ENCODE results near the gene LHFPL6. TPM values are rescaled to one million over a fixed set of nuclear protein-coding genes. Genes with fewer than 3 reads are reported as not detected.

Gene LHFPL6
- total and polyA plus RNA-seq, 7 experiments from 2014 or later, result 0.92 TPM; not detected in 6

GRCh38 chr13:39410096-39410901 is 192.7 kb downstream of the LHFPL6 start:
- no peaks in the 10 kb centered on the region for H3K4me1 Mint-ChIP-seq
- no peak for ATAC-seq
- POLR2A ChIA-PET, result no interaction called here

GRCh38 chr13:39408512-39408911 is 194.5 kb downstream of the LHFPL6 start:
- H3K4me3 ChIP-seq (ENCODE audit: low read length), result no peak overlapping the region
- POLR2A ChIA-PET, result no interaction called here
- H3K27ac ChIP-seq (ENCODE audit: low read depth, low read length), result no peak overlapping the region
- Mint-ChIP-seq H3K36me3 (no peaks in the 10 kb centered on the region), H3K4me1 (peaks cover 0 to 1% (median 0%) of the 10 kb centered on the region in 7 donors), H3K4me3 (no peak overlapping the region), H3K9me3 (peaks cover 0 to 1% (median 0%) of the 10 kb centered on the region in 11 donors), H3K27ac (no peak overlapping the region), H3K27me3 (peaks cover 5 to 32% (median 18%) of the 10 kb centered on the region in 5 donors)
- DNase-seq (no peak), ATAC-seq (no peak)
- no peaks in the 10 kb centered on the region for H3K9me3 ChIP-seq (ENCODE audit: control insufficient read depth in 2 of 3, low read length in 3 of 3)
- intact Hi-C loops (cut with micrococcal nuclease), result no loop called here
- H3K27me3 ChIP-seq (ENCODE audit: control insufficient read depth in 2 of 2, insufficient read depth in 2 of 2, low read length in 2 of 2), result no peaks in the 10 kb centered on the region
- no peaks in the 10 kb centered on the region for H3K36me3 ChIP-seq (ENCODE audit: control insufficient read depth in 2 of 3, insufficient read depth in 3 of 3, low read length in 3 of 3)
- no peaks in the 10 kb centered on the region for H3K4me1 ChIP-seq (ENCODE audit: control insufficient read depth in 2 of 2, insufficient read depth in 2 of 2, low read length in 2 of 2)
- CTCF ChIA-PET, result interaction anchor here (0.5 kb wide), 1 partner anchor 228 kb away, joined by 3 read pairs; no protein-coding TSS in a partner anchor

More at GRCh38 chr13:39410096-39410901, 192.7 kb downstream of the LHFPL6 start:
- intact Hi-C loops (cut with micrococcal nuclease), result no loop called here
- CTCF ChIA-PET, result no interaction called here
- H3K4me3 Mint-ChIP-seq, result no peak overlapping the region
- no peaks in the 10 kb centered on the region for H3K9me3 ChIP-seq (ENCODE audit: control insufficient read depth in 2 of 3, low read length in 3 of 3)
- no peaks in the 10 kb centered on the region for H3K27me3 ChIP-seq (ENCODE audit: control insufficient read depth in 2 of 2, insufficient read depth in 2 of 2, low read length in 2 of 2)
- H3K27ac Mint-ChIP-seq, result no peak overlapping the region
- no peaks in the 10 kb centered on the region for H3K4me1 ChIP-seq (ENCODE audit: control insufficient read depth in 2 of 2, insufficient read depth in 2 of 2, low read length in 2 of 2)
- peaks cover 9 to 37% (median 21%) of the 10 kb centered on the region in 5 donors for H3K27me3 Mint-ChIP-seq
- no peak overlapping the region for H3K27ac ChIP-seq (ENCODE audit: low read depth, low read length)
- H3K9me3 Mint-ChIP-seq, result peaks cover 0 to 1% (median 0%) of the 10 kb centered on the region in 11 donors
- no peak for DNase-seq
- no peak overlapping the region for H3K4me3 ChIP-seq (ENCODE audit: low read length)
- no peaks in the 10 kb centered on the region for H3K36me3 ChIP-seq (ENCODE audit: control insufficient read depth in 2 of 3, insufficient read depth in 3 of 3, low read length in 3 of 3)
- H3K36me3 Mint-ChIP-seq, result no peaks in the 10 kb centered on the region

- H3K4me3 Mint-ChIP-seq, result no peak overlapping the region
- H3K4me1 Mint-ChIP-seq, result peaks cover 0 to 1% (median 0%) of the 10 kb centered on the region in 7 donors
- Histone ChIP-seq H3K4me3 (ENCODE audit: low read length) (no peak overlapping the region), H3K9me3 (ENCODE audit: control insufficient read depth in 2 of 3, low read length in 3 of 3) (no peaks in the 10 kb centered on the region), H3K27ac (ENCODE audit: low read depth, low read length) (no peak overlapping the region), H3K4me1 (ENCODE audit: control insufficient read depth in 2 of 2, insufficient read depth in 2 of 2, low read length in 2 of 2) (no peaks in the 10 kb centered on the region), H3K27me3 (ENCODE audit: control insufficient read depth in 2 of 2, insufficient read depth in 2 of 2, low read length in 2 of 2) (no peaks in the 10 kb centered on the region), H3K36me3 (ENCODE audit: control insufficient read depth in 2 of 3, insufficient read depth in 3 of 3, low read length in 3 of 3) (no peaks in the 10 kb centered on the region)
- POLR2A ChIA-PET, result no interaction called here
- ATAC-seq, result no peak
- no peak for DNase-seq
- peaks cover 0 to 1% (median 0%) of the 10 kb centered on the region in 11 donors for H3K9me3 Mint-ChIP-seq
- H3K27me3 Mint-ChIP-seq, result peaks cover 5 to 32% (median 18%) of the 10 kb centered on the region in 5 donors
- intact Hi-C loops (cut with micrococcal nuclease), result no loop called here
- no peaks in the 10 kb centered on the region for H3K36me3 Mint-ChIP-seq
- no peak overlapping the region for H3K27ac Mint-ChIP-seq
- CTCF ChIA-PET, result interaction anchor here (0.5 kb wide), 1 partner anchor 229 kb away, joined by 3 read pairs; no protein-coding TSS in a partner anchor
These were observed 195.2 kb downstream of the LHFPL6 start for GRCh38 chr13:39407786-39408185.

- intact Hi-C loops (cut with micrococcal nuclease), result no loop called here
- Histone ChIP-seq H3K27me3 (ENCODE audit: control insufficient read depth in 2 of 2, insufficient read depth in 2 of 2, low read length in 2 of 2) (no peaks in the 10 kb centered on the region), H3K36me3 (ENCODE audit: control insufficient read depth in 2 of 3, insufficient read depth in 3 of 3, low read length in 3 of 3) (no peaks in the 10 kb centered on the region), H3K27ac (ENCODE audit: low read depth, low read length) (no peak overlapping the region), H3K4me3 (ENCODE audit: low read length) (no peak overlapping the region), H3K4me1 (ENCODE audit: control insufficient read depth in 2 of 2, insufficient read depth in 2 of 2, low read length in 2 of 2) (no peaks in the 10 kb centered on the region), H3K9me3 (ENCODE audit: control insufficient read depth in 2 of 3, low read length in 3 of 3) (no peaks in the 10 kb centered on the region)
- Mint-ChIP-seq H3K4me1 (peaks cover 0 to 1% (median 0%) of the 10 kb centered on the region in 7 donors), H3K9me3 (peaks cover 0 to 1% (median 0%) of the 10 kb centered on the region in 11 donors), H3K27me3 (peaks cover 5 to 32% (median 18%) of the 10 kb centered on the region in 5 donors), H3K4me3 (no peak overlapping the region), H3K36me3 (no peaks in the 10 kb centered on the region), H3K27ac (no peak overlapping the region)
- ChIA-PET CTCF (no interaction called here), POLR2A (no interaction called here)
- DNase-seq (no peak), ATAC-seq (no peak)
These were observed 195.9 kb downstream of the LHFPL6 start for GRCh38 chr13:39407138-39407537.

- peaks cover 5 to 32% (median 18%) of the 10 kb centered on the region in 5 donors for H3K27me3 Mint-ChIP-seq
- no peaks in the 10 kb centered on the region for H3K36me3 Mint-ChIP-seq
- H3K27me3 ChIP-seq (ENCODE audit: control insufficient read depth in 2 of 2, insufficient read depth in 2 of 2, low read length in 2 of 2), result no peaks in the 10 kb centered on the region
- H3K4me3 Mint-ChIP-seq, result no peak overlapping the region
- H3K4me3 ChIP-seq (ENCODE audit: low read length), result no peak overlapping the region
- no peaks in the 10 kb centered on the region for H3K9me3 ChIP-seq (ENCODE audit: control insufficient read depth in 2 of 3, low read length in 3 of 3)
- no peak overlapping the region for H3K27ac ChIP-seq (ENCODE audit: low read depth, low read length)
- DNase-seq, result no peak
- H3K4me1 Mint-ChIP-seq, result peaks cover 0 to 1% (median 0%) of the 10 kb centered on the region in 7 donors
- intact Hi-C loops (cut with micrococcal nuclease), result no loop called here
- ATAC-seq, result no peak
- no peaks in the 10 kb centered on the region for H3K36me3 ChIP-seq (ENCODE audit: control insufficient read depth in 2 of 3, insufficient read depth in 3 of 3, low read length in 3 of 3)
- H3K27ac Mint-ChIP-seq, result no peak overlapping the region
- H3K4me1 ChIP-seq (ENCODE audit: control insufficient read depth in 2 of 2, insufficient read depth in 2 of 2, low read length in 2 of 2), result no peaks in the 10 kb centered on the region
- ChIA-PET POLR2A (no interaction called here), CTCF (no interaction called here)
- H3K9me3 Mint-ChIP-seq, result peaks cover 0 to 1% (median 0%) of the 10 kb centered on the region in 11 donors
These were observed 196.3 kb downstream of the LHFPL6 start for GRCh38 chr13:39406688-39407087.

- Mint-ChIP-seq H3K4me1 (peaks cover 0 to 1% (median 0%) of the 10 kb centered on the region in 7 donors), H3K36me3 (no peaks in the 10 kb centered on the region), H3K9me3 (peaks cover 0 to 3% (median 0%) of the 10 kb centered on the region in 11 donors), H3K4me3 (no peak overlapping the region), H3K27ac (no peak overlapping the region), H3K27me3 (peaks cover 5 to 32% (median 18%) of the 10 kb centered on the region in 5 donors)
- Histone ChIP-seq H3K27ac (ENCODE audit: low read depth, low read length) (no peak overlapping the region), H3K4me3 (ENCODE audit: low read length) (no peak overlapping the region), H3K4me1 (ENCODE audit: control insufficient read depth in 2 of 2, insufficient read depth in 2 of 2, low read length in 2 of 2) (no peaks in the 10 kb centered on the region), H3K36me3 (ENCODE audit: control insufficient read depth in 2 of 3, insufficient read depth in 3 of 3, low read length in 3 of 3) (no peaks in the 10 kb centered on the region), H3K9me3 (ENCODE audit: control insufficient read depth in 2 of 3, low read length in 3 of 3) (no peaks in the 10 kb centered on the region), H3K27me3 (ENCODE audit: control insufficient read depth in 2 of 2, insufficient read depth in 2 of 2, low read length in 2 of 2) (no peaks in the 10 kb centered on the region)
- ChIA-PET CTCF (no interaction called here), POLR2A (no interaction called here)
- no peak for ATAC-seq
- no peak for DNase-seq
- intact Hi-C loops (cut with micrococcal nuclease), result no loop called here
These were observed 197.3 kb downstream of the LHFPL6 start for GRCh38 chr13:39405596-39406205.
